Activated CD4-positive, alpha-beta T cell treated with anti-CD3 and anti-CD28 coated beads, Interleukin-2, amount 50 U/mL, for 4 hours (primary cell): ENCODE data around the gene GNAL.

ENCODE experiments used
- DNase-seq, 2 experiments: peaks; one replicate each; pipeline ENCODE4 v3.0.0-alpha.2; 2020

GNAL gene

GRCh38 chr18:11817229-11817628 lies 128.2 kb downstream of the GNAL start:
- no peak for DNase-seq

- no peak for DNase-seq
These were observed 129.6 kb downstream of the GNAL start for GRCh38 chr18:11818486-11819203.

GRCh38 chr18:11819938-11820337 lies 130.9 kb downstream of the GNAL start:
- DNase-seq, result no peak

GRCh38 chr18:11820697-11821096 lies 131.6 kb downstream of the GNAL start:
- DNase-seq, result no peak

- no peak for DNase-seq
These were observed 132.1 kb downstream of the GNAL start for GRCh38 chr18:11821208-11821607.

- no peak for DNase-seq
These were observed 132.7 kb downstream of the GNAL start for GRCh38 chr18:11821643-11822237.

GRCh38 chr18:11823545-11823944 lies 134.5 kb downstream of the GNAL start:
- no peak for DNase-seq

GRCh38 chr18:11826836-11827235 lies 137.8 kb downstream of the GNAL start:
- no peak for DNase-seq

- no peak for DNase-seq
These were observed 139.8 kb downstream of the GNAL start for GRCh38 chr18:11828786-11829432.

- no peak for DNase-seq
These were observed 141.5 kb downstream of the GNAL start for GRCh38 chr18:11830585-11830984.

GRCh38 chr18:11831921-11832320 lies 142.9 kb downstream of the GNAL start:
- no peak for DNase-seq

GRCh38 chr18:11834772-11835171 lies 145.7 kb downstream of the GNAL start:
- DNase-seq, result no peak

GRCh38 chr18:11839556-11839955 lies 150.5 kb downstream of the GNAL start:
- no peak for DNase-seq

GRCh38 chr18:11840493-11840892 lies 151.4 kb downstream of the GNAL start:
- no peak for DNase-seq

GRCh38 chr18:11842562-11842961 lies 153.5 kb downstream of the GNAL start:
- no peak for DNase-seq

- DNase-seq, result no peak
These were observed 155.4 kb downstream of the GNAL start for GRCh38 chr18:11844436-11844835.

GRCh38 chr18:11845654-11846053 lies 156.6 kb downstream of the GNAL start:
- no peak for DNase-seq

- DNase-seq, result no peak
These were observed 158.7 kb downstream of the GNAL start for GRCh38 chr18:11847811-11848210.

GRCh38 chr18:11849279-11849678 lies 160.2 kb downstream of the GNAL start:
- DNase-seq, result no peak

- DNase-seq, result peak; percentile 34 to 45
These were observed 161.0 kb downstream of the GNAL start for GRCh38 chr18:11849841-11850634.

GRCh38 chr18:11850821-11851145 lies 161.7 kb downstream of the GNAL start:
- DNase-seq, result no peak

GRCh38 chr18:11851146-11851805 lies 162.2 kb downstream of the GNAL start, which contains the start of gene CHMP1B:
Gene CHMP1B (plus strand): TSS chr18:11851413. CDS start chr18:11851512, 99 bp downstream.
- peak; percentile 95 to 96 for DNase-seq

- DNase-seq, result peak; percentile 11 to 15
These were observed 162.8 kb downstream of the GNAL start for GRCh38 chr18:11851806-11852337.
